ENCODE results near the gene SYT2.
"Not testable (repeated sequence)": the region's sequence is repeated elsewhere in the genome, so short reads cannot be mapped to it uniquely, and the experiment has no call there.

SYT2 gene

GRCh38 chr1:202593845-202594244, 116.4 kb downstream of the SYT2 start:
- no peak for DNase-seq (ENCODE audit: low read depth)

GRCh38 chr1:202592146-202592545, 118.1 kb downstream of the SYT2 start:
- DNase-seq (ENCODE audit: low read depth) = no peak

- DNase-seq (ENCODE audit: low read depth) = no peak
These were observed 118.7 kb downstream of the SYT2 start for GRCh38 chr1:202591515-202591914.

- no peak for DNase-seq (ENCODE audit: low read depth)
These were observed 119.3 kb downstream of the SYT2 start for GRCh38 chr1:202590975-202591411.

- no peak for DNase-seq (ENCODE audit: low read depth)
These were observed 120.1 kb downstream of the SYT2 start for GRCh38 chr1:202590126-202590525.

- peak; percentile 99 for DNase-seq (ENCODE audit: low read depth)
These were observed 120.9 kb downstream of the SYT2 start for GRCh38 chr1:202589190-202589930.

GRCh38 chr1:202588503-202589189, 121.6 kb downstream of the SYT2 start:
- DNase-seq (ENCODE audit: low read depth) = no peak

- DNase-seq (ENCODE audit: low read depth) = no peak
These were observed 122.3 kb downstream of the SYT2 start for GRCh38 chr1:202587859-202588485.

- no peak for DNase-seq (ENCODE audit: low read depth)
These were observed 123.4 kb downstream of the SYT2 start for GRCh38 chr1:202586871-202587270.

- no peak for DNase-seq (ENCODE audit: low read depth)
These were observed 124.0 kb downstream of the SYT2 start for GRCh38 chr1:202586018-202586821.

GRCh38 chr1:202585590-202585933, 124.7 kb downstream of the SYT2 start:
- no peak for DNase-seq (ENCODE audit: low read depth)

GRCh38 chr1:202584707-202585589, 125.3 kb downstream of the SYT2 start:
- DNase-seq (ENCODE audit: low read depth) = no peak

GRCh38 chr1:202582350-202582749, 127.9 kb downstream of the SYT2 start:
- DNase-seq (ENCODE audit: low read depth) = not testable (repeated sequence)

GRCh38 chr1:202580619-202581018, 129.6 kb downstream of the SYT2 start:
- no peak for DNase-seq (ENCODE audit: low read depth)

GRCh38 chr1:202579806-202580205, 130.4 kb downstream of the SYT2 start:
- peak; percentile 76 for DNase-seq (ENCODE audit: low read depth)

- DNase-seq (ENCODE audit: low read depth) = no peak
These were observed 131.7 kb downstream of the SYT2 start for GRCh38 chr1:202578565-202578964.

GRCh38 chr1:202578001-202578504, 132.2 kb downstream of the SYT2 start:
- no peak for DNase-seq (ENCODE audit: low read depth)

- no peak for DNase-seq (ENCODE audit: low read depth)
These were observed 132.9 kb downstream of the SYT2 start for GRCh38 chr1:202577381-202577780.

- DNase-seq (ENCODE audit: low read depth) = peak; percentile 79
These were observed 133.4 kb downstream of the SYT2 start for GRCh38 chr1:202576816-202577215.

GRCh38 chr1:202575918-202576653, 134.2 kb downstream of the SYT2 start:
- DNase-seq (ENCODE audit: low read depth) = no peak

Data from GM04503 (cell line).